Measurements from ENCODE around the gene ZNF397. TPM values are rescaled to one million over a fixed set of nuclear protein-coding genes. Genes with fewer than 3 reads are reported as not detected.

ZNF397 gene
- total and polyA plus RNA-seq, 2 donors from 2014 or later = 15.5 to 28.6 TPM

DNA sequence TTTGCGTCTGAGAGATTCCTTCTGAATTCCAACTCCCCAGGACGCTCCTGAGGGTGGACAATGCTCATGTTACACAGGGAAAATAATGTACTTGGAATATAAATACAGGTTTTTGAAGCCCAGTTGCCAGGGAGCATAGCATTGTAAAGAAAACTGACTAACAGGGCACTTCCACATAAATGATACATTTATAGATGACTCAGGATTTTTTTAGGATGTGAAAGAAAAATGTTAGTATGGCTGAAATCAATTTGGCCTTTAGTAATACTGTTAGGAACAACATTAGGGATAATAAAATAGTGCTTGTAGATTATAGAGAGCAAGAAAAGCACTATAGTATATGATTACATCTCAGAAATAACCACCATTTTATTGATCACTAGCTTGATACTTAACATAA, 23.6 kb downstream of the ZNF397 start:
- H3K27ac ChIP-seq (ENCODE audit: low read depth in 2 of 2, low read length in 2 of 2) = no peak overlapping the region
- H3K27me3 ChIP-seq (ENCODE audit: control insufficient read depth, insufficient read depth, low read length) = no peaks in the 10 kb centered on the region
- FAIRE-seq = no peak
- H3K4me3 ChIP-seq (ENCODE audit: low read length in 3 of 3) = no peak overlapping the region
- H3K4me1 ChIP-seq (ENCODE audit: control insufficient read depth in 2 of 3, insufficient read depth in 2 of 3, low read depth in 1 of 3, low read length in 3 of 3) = peaks cover 0 to 3% (median 0%) of the 10 kb centered on the region in 3 donors
- TF ChIP-seq, protein P1, sequence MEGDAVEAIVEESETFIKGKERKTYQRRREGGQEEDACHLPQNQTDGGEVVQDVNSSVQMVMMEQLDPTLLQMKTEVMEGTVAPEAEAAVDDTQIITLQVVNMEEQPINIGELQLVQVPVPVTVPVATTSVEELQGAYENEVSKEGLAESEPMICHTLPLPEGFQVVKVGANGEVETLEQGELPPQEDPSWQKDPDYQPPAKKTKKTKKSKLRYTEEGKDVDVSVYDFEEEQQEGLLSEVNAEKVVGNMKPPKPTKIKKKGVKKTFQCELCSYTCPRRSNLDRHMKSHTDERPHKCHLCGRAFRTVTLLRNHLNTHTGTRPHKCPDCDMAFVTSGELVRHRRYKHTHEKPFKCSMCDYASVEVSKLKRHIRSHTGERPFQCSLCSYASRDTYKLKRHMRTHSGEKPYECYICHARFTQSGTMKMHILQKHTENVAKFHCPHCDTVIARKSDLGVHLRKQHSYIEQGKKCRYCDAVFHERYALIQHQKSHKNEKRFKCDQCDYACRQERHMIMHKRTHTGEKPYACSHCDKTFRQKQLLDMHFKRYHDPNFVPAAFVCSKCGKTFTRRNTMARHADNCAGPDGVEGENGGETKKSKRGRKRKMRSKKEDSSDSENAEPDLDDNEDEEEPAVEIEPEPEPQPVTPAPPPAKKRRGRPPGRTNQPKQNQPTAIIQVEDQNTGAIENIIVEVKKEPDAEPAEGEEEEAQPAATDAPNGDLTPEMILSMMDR (IDR thresholded peaks at IDR 0.05; ENCODE audit: borderline replicate concordance, extremely low read depth, insufficient read depth) = no peak
- H3K9me3 ChIP-seq (ENCODE audit: control insufficient read depth in 2 of 3, insufficient read depth in 1 of 3, low read length in 3 of 3) = peaks cover 0 to 5% (median 0%) of the 10 kb centered on the region in 3 donors
- no peak for DNase-seq
- no peak overlapping the region for H3K9ac ChIP-seq (ENCODE audit: low read length in 3 of 3)
- intact Hi-C loops (cut with DNase I) = no loop called here
- H3K36me3 ChIP-seq (ENCODE audit: control insufficient read depth in 2 of 3, insufficient read depth in 3 of 3, low read length in 3 of 3) = peaks cover 2 to 8% (median 2%) of the 10 kb centered on the region in 3 donors

DNA sequence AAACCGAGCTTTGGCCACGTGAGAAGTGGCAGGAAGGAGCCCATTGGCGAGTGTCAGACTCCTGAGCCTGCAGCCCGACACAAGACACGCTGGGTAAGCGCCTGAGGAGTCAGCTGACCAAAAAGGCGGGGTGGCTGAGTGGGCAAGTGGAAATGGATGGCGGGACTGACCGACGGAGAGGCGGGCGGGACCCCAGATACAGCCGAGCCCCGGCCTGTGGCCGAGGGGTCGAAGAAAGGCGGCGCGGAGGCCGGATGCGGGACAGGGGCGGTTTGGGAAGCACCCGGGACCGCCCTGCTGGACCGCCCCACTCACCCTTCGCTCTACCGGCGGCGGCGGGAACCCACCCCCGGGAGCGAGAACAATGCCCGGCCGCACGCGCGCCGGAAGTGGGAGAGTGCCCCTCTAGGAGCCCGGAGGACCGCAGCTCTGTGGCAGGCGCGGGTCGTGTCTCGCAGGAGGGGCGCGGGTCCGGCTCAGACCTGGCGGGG, 26.4 kb downstream of the ZNF397 start:
- Histone ChIP-seq H3K27ac (ENCODE audit: low read depth in 2 of 2, low read length in 2 of 2) (peak overlapping the region; percentile 37 to 67), H3K9me3 (ENCODE audit: control insufficient read depth in 2 of 3, insufficient read depth in 1 of 3, low read length in 3 of 3) (peaks cover 0 to 5% (median 0%) of the 10 kb centered on the region in 3 donors), H3K27me3 (ENCODE audit: control insufficient read depth, insufficient read depth, low read length) (no peaks in the 10 kb centered on the region), H3K4me1 (ENCODE audit: control insufficient read depth in 2 of 3, insufficient read depth in 2 of 3, low read depth in 1 of 3, low read length in 3 of 3) (peaks cover 0 to 3% (median 0%) of the 10 kb centered on the region in 3 donors), H3K9ac (ENCODE audit: low read length in 3 of 3) (peak overlapping the region; percentile 41 to 61 (median 48)), H3K36me3 (ENCODE audit: control insufficient read depth in 2 of 3, insufficient read depth in 3 of 3, low read length in 3 of 3) (peaks cover 0 to 5% (median 2%) of the 10 kb centered on the region in 3 donors), H3K4me3 (ENCODE audit: low read length in 3 of 3) (peak overlapping the region; percentile 44 to 67 (median 63))
- TF ChIP-seq, protein P1 (IDR thresholded peaks at IDR 0.05; ENCODE audit: borderline replicate concordance, extremely low read depth, insufficient read depth) = no peak
- intact Hi-C loops (cut with DNase I) = no loop called here
- FAIRE-seq = no peak
- peak; percentile 90 to 95 (median 93) for DNase-seq

DNA sequence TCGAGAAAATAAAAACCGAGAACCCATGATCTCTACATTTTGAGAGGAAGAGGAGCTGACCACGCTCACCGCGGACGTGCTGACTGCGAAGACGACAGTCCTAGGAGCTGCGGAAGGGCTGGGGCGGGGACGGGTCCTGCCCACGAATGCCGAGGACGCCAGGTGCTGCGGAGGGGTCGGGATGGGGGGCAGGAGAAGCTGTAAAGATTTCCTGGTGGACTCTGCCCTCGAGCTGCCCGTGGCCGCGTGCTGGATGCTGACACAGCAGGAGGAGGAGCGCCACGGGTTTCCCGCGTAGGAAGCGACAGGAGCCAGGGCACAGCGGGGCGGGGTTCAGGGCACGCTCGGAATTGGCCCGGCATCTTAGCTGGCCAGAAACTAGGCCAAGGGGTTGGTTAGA, 27.0 kb downstream of the ZNF397 start:
- TF ChIP-seq, protein P1 (IDR thresholded peaks at IDR 0.05; ENCODE audit: borderline replicate concordance, extremely low read depth, insufficient read depth) = no peak
- FAIRE-seq = no peak
- H3K27ac ChIP-seq (ENCODE audit: low read depth in 2 of 2, low read length in 2 of 2) = no peak overlapping the region

More for the DNA sequence above, 27.0 kb downstream of the ZNF397 start:
- peak overlapping the region in 1 of 3 donors; percentile 35 for H3K9ac ChIP-seq (ENCODE audit: low read length in 3 of 3)
- peaks cover 0 to 3% (median 0%) of the 10 kb centered on the region in 3 donors for H3K4me1 ChIP-seq (ENCODE audit: control insufficient read depth in 2 of 3, insufficient read depth in 2 of 3, low read depth in 1 of 3, low read length in 3 of 3)
- DNase-seq = peak; percentile 42 to 80 (median 46)
- intact Hi-C loops (cut with DNase I) = no loop called here
- no peaks in the 10 kb centered on the region for H3K27me3 ChIP-seq (ENCODE audit: control insufficient read depth, insufficient read depth, low read length)
- H3K36me3 ChIP-seq (ENCODE audit: control insufficient read depth in 2 of 3, insufficient read depth in 3 of 3, low read length in 3 of 3) = no peaks in the 10 kb centered on the region
- H3K4me3 ChIP-seq (ENCODE audit: low read length in 3 of 3) = peak overlapping the region; percentile 43 to 67 (median 44)
- peaks cover 0 to 5% (median 0%) of the 10 kb centered on the region in 3 donors for H3K9me3 ChIP-seq (ENCODE audit: control insufficient read depth in 2 of 3, insufficient read depth in 1 of 3, low read length in 3 of 3)
